Subcutaneous abdominal adipose tissue (tissue), 5 donors: Measurements from ENCODE around the gene PLA2R1.

ENCODE experiments used
- H3K27ac ChIP-seq: one replicate; pipeline ENCODE4 v1.7.0; 2013; ENCODE audit warnings: low read depth, mild to moderate bottlenecking, inconsistent platforms, low read length, moderate library complexity
- H3K27me3 ChIP-seq, 5 donors: one replicate each; pipeline ENCODE4 v1.7.0; 2013; ENCODE audit warnings: low read length in 5 of 5, inconsistent platforms in 1 of 5; ENCODE audit not compliant: control insufficient read depth in 5 of 5, insufficient read depth in 4 of 5
- H3K36me3 ChIP-seq, 5 donors: one replicate each; pipeline ENCODE4 v1.7.0; 2013; ENCODE audit warnings: low read length in 5 of 5; ENCODE audit not compliant: control insufficient read depth in 5 of 5, insufficient read depth in 5 of 5
- H3K4me1 ChIP-seq, 5 donors: one replicate each; pipeline ENCODE4 v1.7.0; 2013; ENCODE audit warnings: low read length in 5 of 5, mild to moderate bottlenecking in 3 of 5, moderate library complexity in 1 of 5; ENCODE audit not compliant: control insufficient read depth in 5 of 5, insufficient read depth in 5 of 5
- H3K4me3 ChIP-seq, 5 donors: one replicate each; pipeline ENCODE4 v1.7.0; 2013; ENCODE audit warnings: low read length in 5 of 5, low read depth in 1 of 5
- H3K9ac ChIP-seq, 5 donors: one replicate each; pipeline ENCODE4 v1.7.0; 2013; ENCODE audit warnings: low read length in 5 of 5, mild to moderate bottlenecking in 4 of 5, moderate library complexity in 3 of 5
- H3K9me3 ChIP-seq, 5 donors: one replicate each; pipeline ENCODE4 v1.7.0; 2013; ENCODE audit warnings: low read length in 5 of 5; ENCODE audit not compliant: control insufficient read depth in 5 of 5
- donor health status: healthy.
- donor health status: healthy.
- donor health status: healthy.
- donor health status: healthy.
- donor health status: healthy.

The PLA2R1 gene

DNA sequence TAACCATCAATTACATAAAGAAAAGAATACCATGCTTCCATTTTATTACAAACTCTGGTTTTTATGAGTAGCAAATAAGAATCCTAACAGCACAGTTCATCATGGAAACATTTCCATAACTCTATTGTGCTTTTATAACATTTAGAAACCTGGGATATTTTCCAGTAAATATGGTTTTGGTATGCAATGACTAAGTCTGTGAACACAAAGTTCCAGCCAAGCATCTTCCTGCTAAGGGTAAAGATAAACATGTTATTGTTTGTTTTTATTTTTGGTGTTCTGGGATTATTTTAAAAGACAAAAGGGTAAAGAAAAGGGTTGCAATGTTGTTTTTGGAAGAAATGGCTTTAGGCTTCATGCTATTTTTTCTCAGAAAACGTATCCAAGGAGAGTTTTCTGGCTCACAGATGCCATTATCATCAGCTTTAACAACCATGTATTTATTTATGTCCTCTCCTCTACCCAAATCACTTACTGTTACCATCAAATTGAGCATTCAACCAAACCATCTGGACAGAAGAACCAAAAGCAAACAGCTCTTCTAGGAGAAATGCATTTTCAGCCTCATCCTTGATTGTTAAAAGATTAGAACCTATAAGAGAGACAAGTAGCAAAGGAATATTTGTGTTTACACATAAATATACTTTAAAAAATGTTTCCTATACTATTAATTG is 116.0 kb downstream of the PLA2R1 start:
- no peak overlapping the region for H3K4me3 ChIP-seq
- H3K9me3 ChIP-seq = no peaks in the 10 kb centered on the region
- H3K36me3 ChIP-seq = peaks cover 0 to 10% (median 7%) of the 10 kb centered on the region in 5 donors
- H3K9ac ChIP-seq = no peak overlapping the region
- no peaks in the 10 kb centered on the region for H3K27me3 ChIP-seq
- H3K27ac ChIP-seq = no peak overlapping the region
- H3K4me1 ChIP-seq = peaks cover 0 to 6% (median 0%) of the 10 kb centered on the region in 5 donors

DNA sequence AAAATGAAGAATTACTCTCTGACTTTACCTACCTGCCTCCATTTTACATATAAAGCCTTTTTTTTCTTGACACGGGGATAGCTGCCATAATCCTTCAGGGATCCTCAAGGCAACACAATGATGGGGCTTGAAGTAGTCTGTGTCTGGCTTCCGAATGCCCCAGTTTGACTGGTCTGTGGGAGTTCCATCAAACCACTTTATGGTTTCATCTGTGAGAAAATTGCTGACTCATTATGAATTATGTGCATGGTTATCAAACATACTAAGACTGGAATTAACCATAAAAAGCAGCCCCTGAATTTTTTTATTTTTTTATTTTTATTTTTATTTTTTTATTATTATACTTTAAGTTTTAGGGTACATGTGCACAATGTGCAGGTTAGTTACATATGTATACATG is 117.5 kb downstream of the PLA2R1 start:
- H3K9ac ChIP-seq = no peak overlapping the region
- H3K36me3 ChIP-seq = peaks cover 0 to 7% (median 0%) of the 10 kb centered on the region in 5 donors
- no peak overlapping the region for H3K27ac ChIP-seq
- H3K4me1 ChIP-seq = peaks cover 0 to 6% (median 0%) of the 10 kb centered on the region in 5 donors
- no peaks in the 10 kb centered on the region for H3K9me3 ChIP-seq
- H3K27me3 ChIP-seq = no peaks in the 10 kb centered on the region
- no peak overlapping the region for H3K4me3 ChIP-seq

DNA sequence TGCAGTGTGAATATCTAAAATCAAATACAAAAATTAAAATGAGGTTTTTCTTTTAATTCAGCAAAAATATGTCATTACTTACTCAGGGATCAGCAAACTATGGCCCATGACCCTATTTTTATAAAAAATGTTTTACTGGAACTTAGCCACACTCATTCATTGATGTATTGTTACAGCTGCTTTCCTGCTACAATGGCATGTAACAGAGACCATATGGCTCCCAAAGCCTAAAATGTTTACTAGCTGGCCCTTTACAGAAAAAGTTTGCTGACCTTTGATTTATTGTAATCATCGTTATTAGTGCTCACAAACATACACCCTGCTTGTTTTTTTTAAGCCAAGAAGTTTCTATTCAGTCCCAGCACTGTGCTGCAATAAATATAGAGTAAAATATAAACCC is 120.3 kb downstream of the PLA2R1 start:
- Histone ChIP-seq H3K4me3 (no peak overlapping the region), H3K27me3 (no peaks in the 10 kb centered on the region), H3K4me1 (peaks cover 0 to 6% (median 0%) of the 10 kb centered on the region in 5 donors), H3K9ac (no peak overlapping the region), H3K27ac (no peak overlapping the region), H3K9me3 (no peaks in the 10 kb centered on the region), H3K36me3 (peaks cover 0 to 7% (median 0%) of the 10 kb centered on the region in 5 donors)

DNA sequence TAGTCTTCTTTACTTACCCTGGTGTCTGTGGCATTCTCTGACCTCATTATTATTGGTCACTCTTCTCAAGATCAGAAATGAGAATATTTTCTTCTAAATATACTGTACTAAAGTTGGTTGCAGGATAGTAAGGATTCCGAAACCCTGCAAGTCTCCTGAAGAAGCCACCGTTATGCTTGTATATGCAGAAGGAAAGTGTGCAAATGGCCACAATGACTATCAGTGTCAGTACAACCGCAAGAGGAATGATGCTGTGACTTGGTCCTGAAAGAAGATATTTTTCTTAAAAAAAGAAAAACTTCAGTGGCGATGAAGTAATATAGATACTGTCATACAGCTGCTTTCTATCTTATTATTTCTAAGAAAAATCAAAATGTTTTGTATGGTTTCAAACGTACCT is 120.7 kb downstream of the PLA2R1 start:
- Histone ChIP-seq H3K4me3 (no peak overlapping the region), H3K27ac (no peak overlapping the region), H3K9me3 (no peaks in the 10 kb centered on the region), H3K4me1 (peaks cover 0 to 6% (median 0%) of the 10 kb centered on the region in 5 donors), H3K27me3 (no peaks in the 10 kb centered on the region), H3K36me3 (peaks cover 0 to 7% (median 0%) of the 10 kb centered on the region in 5 donors), H3K9ac (no peak overlapping the region)

DNA sequence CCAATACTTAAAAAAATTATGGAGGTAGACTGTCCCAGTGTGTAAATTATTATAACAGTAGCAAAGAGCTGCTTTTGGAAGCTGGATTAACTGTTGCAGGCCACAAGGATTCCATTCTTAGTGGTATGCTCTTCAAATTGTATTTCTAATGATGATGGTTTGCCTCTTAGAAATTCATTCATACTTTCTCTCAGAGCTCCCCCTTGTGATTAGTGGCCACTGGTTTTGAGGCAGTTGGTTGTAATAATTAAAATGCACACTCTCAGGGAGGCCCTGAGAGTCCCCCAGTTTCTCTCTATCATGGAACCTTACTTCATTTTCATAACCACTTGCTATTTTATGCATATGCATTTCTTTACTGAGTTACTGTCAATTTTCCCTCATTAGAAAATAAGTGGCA is 122.5 kb downstream of the PLA2R1 start:
- no peaks in the 10 kb centered on the region for H3K27me3 ChIP-seq
- no peaks in the 10 kb centered on the region for H3K9me3 ChIP-seq
- no peak overlapping the region for H3K27ac ChIP-seq
- peaks cover 0 to 2% (median 0%) of the 10 kb centered on the region in 5 donors for H3K4me1 ChIP-seq
- H3K9ac ChIP-seq = no peak overlapping the region
- no peaks in the 10 kb centered on the region for H3K36me3 ChIP-seq
- H3K4me3 ChIP-seq = no peak overlapping the region

DNA sequence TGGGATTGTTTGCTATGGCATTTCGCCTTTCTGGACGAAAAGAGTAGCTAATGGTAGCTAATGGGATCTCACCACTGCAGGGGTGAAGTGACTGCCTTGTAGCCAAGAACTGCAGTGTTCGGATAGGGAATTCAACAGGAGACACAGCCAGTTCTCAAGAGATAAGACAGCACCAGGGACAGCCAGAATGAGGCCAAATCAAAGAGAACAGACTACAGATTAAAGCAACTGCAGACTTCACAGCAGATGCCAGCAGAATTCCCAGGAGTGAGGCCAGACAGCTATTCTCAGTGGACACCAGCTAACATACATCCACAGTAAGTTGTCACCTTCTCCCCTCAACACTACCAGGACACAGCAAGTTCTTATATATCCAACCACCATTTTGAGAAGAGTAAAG is 124.0 kb downstream of the PLA2R1 start:
- Histone ChIP-seq H3K9ac (no peak overlapping the region), H3K27me3 (no peaks in the 10 kb centered on the region), H3K36me3 (no peaks in the 10 kb centered on the region), H3K27ac (no peak overlapping the region), H3K4me1 (peaks cover 0 to 7% (median 2%) of the 10 kb centered on the region in 5 donors), H3K9me3 (no peaks in the 10 kb centered on the region), H3K4me3 (no peak overlapping the region)

DNA sequence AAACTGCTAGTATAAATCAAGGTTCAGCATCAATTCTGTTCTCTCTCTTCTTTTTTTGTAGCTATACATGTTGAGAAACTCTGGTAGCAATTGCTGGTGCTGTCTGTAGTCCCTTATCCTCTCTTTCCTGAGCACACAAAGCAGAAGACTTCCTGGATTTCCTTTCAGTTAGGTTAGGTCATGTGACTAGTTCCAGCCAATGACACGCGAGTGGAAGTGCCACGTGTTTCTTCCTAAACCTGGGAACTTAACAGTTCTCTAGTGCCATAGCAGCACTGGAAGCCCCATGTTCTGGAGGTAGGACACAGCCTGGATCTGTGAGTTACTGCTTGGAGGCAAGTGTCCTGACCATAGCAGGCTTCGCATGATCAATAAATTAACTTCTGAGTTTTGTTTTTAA is 125.9 kb downstream of the PLA2R1 start:
- no peaks in the 10 kb centered on the region for H3K9me3 ChIP-seq
- no peaks in the 10 kb centered on the region for H3K36me3 ChIP-seq
- H3K4me3 ChIP-seq = no peak overlapping the region
- H3K9ac ChIP-seq = no peak overlapping the region
- peaks cover 0 to 8% (median 2%) of the 10 kb centered on the region in 5 donors for H3K4me1 ChIP-seq
- no peaks in the 10 kb centered on the region for H3K27me3 ChIP-seq
- H3K27ac ChIP-seq = no peak overlapping the region

DNA sequence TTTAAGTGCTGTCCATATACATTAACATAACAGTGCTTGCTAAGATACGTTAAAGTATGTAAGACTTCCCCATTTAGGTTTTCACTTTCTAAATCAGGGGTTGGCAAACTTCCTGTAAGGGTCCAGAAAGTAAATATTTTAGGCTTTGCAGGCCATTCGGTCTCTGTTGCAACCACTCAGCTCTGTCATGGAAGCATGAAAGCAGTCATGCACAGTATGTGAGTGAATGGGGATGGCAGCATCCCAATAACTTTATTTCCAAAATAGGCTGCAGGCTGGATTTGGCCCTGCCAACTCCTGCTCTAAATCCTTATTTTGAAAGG is 128.7 kb downstream of the PLA2R1 start:
- H3K36me3 ChIP-seq = no peaks in the 10 kb centered on the region
- H3K4me3 ChIP-seq = no peak overlapping the region
- H3K27ac ChIP-seq = no peak overlapping the region
- H3K9ac ChIP-seq = no peak overlapping the region
- no peaks in the 10 kb centered on the region for H3K9me3 ChIP-seq
- H3K4me1 ChIP-seq = peaks cover 0 to 8% (median 2%) of the 10 kb centered on the region in 5 donors
- H3K27me3 ChIP-seq = no peaks in the 10 kb centered on the region

DNA sequence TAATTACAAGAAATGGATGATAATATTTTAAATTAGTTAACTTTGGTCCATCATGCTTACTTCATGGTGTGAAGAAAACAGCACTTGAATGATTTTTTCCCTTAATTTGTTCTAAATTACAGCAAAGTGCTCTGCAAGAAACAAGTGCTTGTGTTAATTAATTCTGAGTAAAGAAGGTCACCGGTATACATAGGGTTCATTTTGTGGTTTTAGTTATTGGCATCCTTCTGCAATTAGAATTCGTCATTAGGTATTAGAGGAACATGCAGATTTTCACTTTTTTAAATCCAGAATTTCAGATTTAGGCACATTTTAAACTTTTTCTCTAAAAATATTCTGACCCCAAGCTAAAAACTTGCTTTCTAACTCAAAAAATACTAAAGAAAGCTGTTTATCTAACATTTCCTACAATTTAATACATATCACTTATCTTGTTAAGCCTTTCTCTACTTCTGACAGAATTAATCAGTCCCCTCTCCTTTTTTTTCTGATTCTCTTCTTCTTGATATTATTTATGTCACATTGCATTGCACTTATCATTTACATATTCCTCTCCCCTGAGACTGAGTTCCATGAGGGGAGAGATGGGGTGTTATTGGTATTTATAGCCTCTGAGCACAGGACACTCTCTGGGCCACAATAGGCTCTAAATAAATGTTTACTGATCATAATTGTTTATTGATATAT is 129.2 kb downstream of the PLA2R1 start:
- Histone ChIP-seq H3K4me3 (no peak overlapping the region), H3K36me3 (no peaks in the 10 kb centered on the region), H3K27ac (no peak overlapping the region), H3K4me1 (peaks cover 0 to 8% (median 2%) of the 10 kb centered on the region in 5 donors), H3K9ac (no peak overlapping the region), H3K9me3 (peaks cover 0 to under 1% (median 0%) of the 10 kb centered on the region in 5 donors), H3K27me3 (no peaks in the 10 kb centered on the region)

DNA sequence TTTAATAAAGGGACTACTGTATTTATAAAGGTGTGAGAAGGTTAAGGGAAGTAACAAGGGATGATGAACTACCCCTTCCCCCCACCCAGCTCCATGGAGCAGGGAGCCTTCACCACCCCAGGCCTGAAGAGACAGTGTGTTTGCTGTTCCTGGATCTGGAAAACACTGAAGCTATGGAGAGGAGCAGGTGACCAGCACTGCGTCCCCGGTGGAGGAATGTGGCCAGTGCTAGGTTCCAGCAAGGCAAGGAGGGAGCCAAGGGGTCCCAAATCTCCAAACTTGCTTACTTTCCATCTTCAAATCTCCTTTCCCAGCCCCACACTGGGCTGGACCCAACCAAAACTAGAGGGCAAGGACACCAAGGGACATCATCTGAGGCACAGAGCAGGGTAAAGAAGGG is 135.7 kb downstream of the PLA2R1 start:
- Histone ChIP-seq H3K9me3 (peaks cover 0 to 5% (median 3%) of the 10 kb centered on the region in 5 donors), H3K36me3 (no peaks in the 10 kb centered on the region), H3K4me1 (peaks cover 0 to 4% (median 3%) of the 10 kb centered on the region in 5 donors), H3K27me3 (no peaks in the 10 kb centered on the region), H3K9ac (no peak overlapping the region), H3K27ac (no peak overlapping the region), H3K4me3 (no peak overlapping the region)
